Peyer's patch (tissue), 4 donors: ENCODE measurements around the gene PDE2A. TPM values are rescaled to one million over a fixed set of nuclear protein-coding genes. Genes with fewer than 3 reads are reported as not detected.
A peak's percentile ranks its signal among the peaks of the same experiment; 100 is the strongest.

Experiments
- DNase-seq, 3 donors: peaks; one replicate each; pipeline ENCODE4 v3.0.0-alpha.2; 2017 to 2019
- H3K27ac ChIP-seq, 4 donors: fragments of 200-600 bp; sonication (generic); one replicate each; pipeline ENCODE4 v1.5.1; 2016 to 2019
- H3K27me3 ChIP-seq, 2 donors: fragments of 200-600 bp; sonication (generic); one replicate each; pipeline ENCODE4 v1.5.1; 2019
- H3K36me3 ChIP-seq, 3 donors: fragments of 200-600 bp; sonication (generic); one replicate each; pipeline ENCODE4 v1.5.1; 2016 to 2019
- H3K4me1 ChIP-seq, 4 donors: fragments of 200-600 bp; sonication (generic); one replicate each; pipeline ENCODE4 v1.5.1; 2016 to 2019
- H3K4me3 ChIP-seq, 4 donors: fragments of 200-600 bp; sonication (generic); 1 replicate in 3 of 4; 2 replicates in 1 of 4; pipeline ENCODE4 v1.5.1; 2016 to 2019; ENCODE audit warnings: mild to moderate bottlenecking in 1 of 4
- H3K9me3 ChIP-seq, 4 donors: fragments of 200-600 bp; sonication (generic); one replicate each; pipeline ENCODE4 v1.5.1; 2016 to 2019; ENCODE audit warnings: mild to moderate bottlenecking in 1 of 4
- POLR2A ChIP-seq, 2 donors: fragments of 450-650 bp; IDR thresholded peaks; one replicate each; pipeline ENCODE4 v1.5.1; 2017; ENCODE audit warnings: antibody characterized with exemption in 2 of 2, mild to moderate bottlenecking in 2 of 2, moderate library complexity in 2 of 2
- total RNA-seq, 4 donors: library from RNA; depleted of rRNA; stranded (reverse); fragments of >200 nt; gene quantifications; one replicate each; pipeline ENCODE4 v1.1.0, GENCODE V29; 2016
- TF ChIP-seq, protein P1 (sequence below), 6 experiments: fragments of 450-650 bp in 4 of 6; fragments of 200-600 bp in 2 of 6; sonication (generic) in 1 of 6; IDR thresholded peaks; one replicate each; pipeline ENCODE4 v1.5.1; 2017 to 2019; ENCODE audit warnings: antibody characterized with exemption in 6 of 6, mild to moderate bottlenecking in 3 of 6, moderate library complexity in 1 of 6

Gene PDE2A
- total RNA-seq, 4 donors from 2014 or later, result 8.4 to 75.9 (median 33.1) TPM

GRCh38 chr11:72606748-72607468 lies 67.3 kb downstream of the PDE2A start:
- H3K4me3 ChIP-seq, result no peak overlapping the region
- H3K36me3 ChIP-seq, result no peaks in the 10 kb centered on the region
- peak overlapping the region in 1 of 4 donors; percentile 13 for H3K27ac ChIP-seq
- DNase-seq, result no peak
- H3K27me3 ChIP-seq, result no peaks in the 10 kb centered on the region
- H3K9me3 ChIP-seq, result no peaks in the 10 kb centered on the region
- TF ChIP-seq POLR2A (IDR thresholded peaks at IDR 0.05), result no peak
- TF ChIP-seq, protein P1, sequence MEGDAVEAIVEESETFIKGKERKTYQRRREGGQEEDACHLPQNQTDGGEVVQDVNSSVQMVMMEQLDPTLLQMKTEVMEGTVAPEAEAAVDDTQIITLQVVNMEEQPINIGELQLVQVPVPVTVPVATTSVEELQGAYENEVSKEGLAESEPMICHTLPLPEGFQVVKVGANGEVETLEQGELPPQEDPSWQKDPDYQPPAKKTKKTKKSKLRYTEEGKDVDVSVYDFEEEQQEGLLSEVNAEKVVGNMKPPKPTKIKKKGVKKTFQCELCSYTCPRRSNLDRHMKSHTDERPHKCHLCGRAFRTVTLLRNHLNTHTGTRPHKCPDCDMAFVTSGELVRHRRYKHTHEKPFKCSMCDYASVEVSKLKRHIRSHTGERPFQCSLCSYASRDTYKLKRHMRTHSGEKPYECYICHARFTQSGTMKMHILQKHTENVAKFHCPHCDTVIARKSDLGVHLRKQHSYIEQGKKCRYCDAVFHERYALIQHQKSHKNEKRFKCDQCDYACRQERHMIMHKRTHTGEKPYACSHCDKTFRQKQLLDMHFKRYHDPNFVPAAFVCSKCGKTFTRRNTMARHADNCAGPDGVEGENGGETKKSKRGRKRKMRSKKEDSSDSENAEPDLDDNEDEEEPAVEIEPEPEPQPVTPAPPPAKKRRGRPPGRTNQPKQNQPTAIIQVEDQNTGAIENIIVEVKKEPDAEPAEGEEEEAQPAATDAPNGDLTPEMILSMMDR (IDR thresholded peaks at IDR 0.05), result no peak
- H3K4me1 ChIP-seq, result no peaks in the 10 kb centered on the region

GRCh38 chr11:72605973-72606747 lies 68.1 kb downstream of the PDE2A start:
- no peaks in the 10 kb centered on the region for H3K4me1 ChIP-seq
- H3K27ac ChIP-seq, result peak overlapping the region in 1 of 4 donors; percentile 13
- no peaks in the 10 kb centered on the region for H3K9me3 ChIP-seq
- no peaks in the 10 kb centered on the region for H3K27me3 ChIP-seq
- no peak for DNase-seq
- H3K36me3 ChIP-seq, result no peaks in the 10 kb centered on the region
- TF ChIP-seq POLR2A (IDR thresholded peaks at IDR 0.05), result no peak
- TF ChIP-seq, protein P1 (IDR thresholded peaks at IDR 0.05), result no peak
- no peak overlapping the region for H3K4me3 ChIP-seq

DNA sequence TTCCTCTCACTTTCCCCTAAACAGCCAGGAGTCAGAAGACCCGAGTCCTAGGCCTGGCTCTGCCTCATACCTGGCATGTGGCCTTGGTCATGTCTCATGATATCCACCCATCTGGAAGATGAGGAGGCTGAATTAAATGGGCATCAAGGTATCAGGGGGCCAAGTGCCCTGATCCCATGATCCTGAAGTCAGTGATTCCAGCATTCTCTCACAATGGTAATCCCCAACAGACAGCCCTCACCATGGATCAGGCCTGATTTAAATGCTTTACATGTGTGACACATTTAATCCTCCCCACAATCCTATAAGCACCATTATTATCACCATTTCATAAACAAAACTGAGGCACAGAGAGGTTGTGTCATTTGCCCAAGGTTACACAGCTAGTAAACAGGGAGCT lies 70.0 kb downstream of the PDE2A start:
- H3K27ac ChIP-seq, result no peak overlapping the region
- H3K27me3 ChIP-seq, result no peaks in the 10 kb centered on the region
- H3K4me3 ChIP-seq, result no peak overlapping the region
- H3K9me3 ChIP-seq, result no peaks in the 10 kb centered on the region
- no peak for TF ChIP-seq POLR2A (IDR thresholded peaks at IDR 0.05)
- TF ChIP-seq, protein P1 (IDR thresholded peaks at IDR 0.05), result no peak
- no peak for DNase-seq
- no peaks in the 10 kb centered on the region for H3K36me3 ChIP-seq
- H3K4me1 ChIP-seq, result no peaks in the 10 kb centered on the region

GRCh38 chr11:72602250-72602904 lies 71.8 kb downstream of the PDE2A start:
- no peaks in the 10 kb centered on the region for H3K36me3 ChIP-seq
- TF ChIP-seq POLR2A (IDR thresholded peaks at IDR 0.05), result no peak
- TF ChIP-seq, protein P1 (IDR thresholded peaks at IDR 0.05), result no peak
- no peaks in the 10 kb centered on the region for H3K4me1 ChIP-seq
- no peak for DNase-seq
- H3K4me3 ChIP-seq, result no peak overlapping the region
- peak overlapping the region in 1 of 4 donors; percentile 25 for H3K27ac ChIP-seq
- H3K27me3 ChIP-seq, result no peaks in the 10 kb centered on the region
- no peaks in the 10 kb centered on the region for H3K9me3 ChIP-seq

DNA sequence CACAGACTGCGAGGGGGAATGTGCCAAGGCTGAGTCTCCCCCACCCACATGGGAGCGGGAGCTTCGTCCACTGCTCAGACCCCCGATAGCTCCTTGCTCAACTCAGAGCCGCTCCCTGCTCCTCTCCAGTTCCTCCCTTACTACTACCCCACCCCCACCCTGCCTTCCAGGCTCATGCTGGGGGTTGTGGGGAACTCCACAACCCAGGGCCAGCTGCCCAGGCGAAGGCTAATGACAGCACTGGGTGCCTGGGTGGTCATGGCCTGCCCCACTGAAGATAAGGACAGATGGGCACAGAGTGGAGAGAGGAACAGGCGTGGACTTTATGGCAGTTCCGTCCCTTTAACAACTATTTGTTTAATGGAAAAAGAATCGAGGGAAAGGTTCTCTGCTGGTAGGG lies 73.7 kb downstream of the PDE2A start:
- no peak for DNase-seq
- Histone ChIP-seq H3K27me3 (no peaks in the 10 kb centered on the region), H3K9me3 (no peaks in the 10 kb centered on the region), H3K36me3 (no peaks in the 10 kb centered on the region), H3K4me1 (no peaks in the 10 kb centered on the region), H3K27ac (no peak overlapping the region), H3K4me3 (no peak overlapping the region)
- no peak for TF ChIP-seq POLR2A (IDR thresholded peaks at IDR 0.05)
- TF ChIP-seq, protein P1 (IDR thresholded peaks at IDR 0.05), result no peak
